GM19193 (cell line): ENCODE measurements around the gene ZBTB39.

Experiments used
- POLR2A ChIP-seq: IDR thresholded peaks from 4 replicates; pipeline ENCODE4 v1.6.1; 2011; ENCODE audit not compliant: insufficient read depth, insufficient read length; ENCODE audit errors: extremely low read depth

Gene ZBTB39

GRCh38 chr12:57040211-57040610 is 33.9 kb upstream of the ZBTB39 start:
- TF ChIP-seq POLR2A: no peak

- no peak for TF ChIP-seq POLR2A
Observed at GRCh38 chr12:57039016-57039798, 32.9 kb upstream of the ZBTB39 start.

GRCh38 chr12:57037264-57037663 is 30.9 kb upstream of the ZBTB39 start:
- no peak for TF ChIP-seq POLR2A

GRCh38 chr12:57033431-57033830 is 27.1 kb upstream of the ZBTB39 start:
- no peak for TF ChIP-seq POLR2A

GRCh38 chr12:57031789-57032188 is 25.4 kb upstream of the ZBTB39 start:
- no peak for TF ChIP-seq POLR2A

GRCh38 chr12:57031138-57031725 is 24.9 kb upstream of the ZBTB39 start:
- TF ChIP-seq POLR2A: no peak

GRCh38 chr12:57029457-57029856 is 23.1 kb upstream of the ZBTB39 start:
- TF ChIP-seq POLR2A: no peak

GRCh38 chr12:57027805-57028153 is 21.4 kb upstream of the ZBTB39 start:
- no peak for TF ChIP-seq POLR2A

- no peak for TF ChIP-seq POLR2A
Observed at GRCh38 chr12:57027011-57027804, 20.9 kb upstream of the ZBTB39 start.

GRCh38 chr12:57025196-57025595 is 18.9 kb upstream of the ZBTB39 start:
- no peak for TF ChIP-seq POLR2A

- TF ChIP-seq POLR2A: no peak
Observed at GRCh38 chr12:57019983-57020719, 13.8 kb upstream of the ZBTB39 start.

- TF ChIP-seq POLR2A: no peak
Observed at GRCh38 chr12:57018906-57019305, 12.6 kb upstream of the ZBTB39 start.

- TF ChIP-seq POLR2A: no peak
Observed at GRCh38 chr12:57016348-57016747, 10.0 kb upstream of the ZBTB39 start, which contains the start of gene TAC3. Gene TAC3, minus strand, starts transcription at chr12:57016529. Its CDS starts 732 bp downstream, at chr12:57015797.

GRCh38 chr12:57012600-57013465 is 6.5 kb upstream of the ZBTB39 start:
- TF ChIP-seq POLR2A: no peak
